CD4-positive, alpha-beta T cell (primary cell): ENCODE results near the gene CNTD1. TPM values are rescaled to one million over a fixed set of nuclear protein-coding genes. Genes with fewer than 3 reads are reported as not detected.

Experiments
- ATAC-seq: fragments of 200-7000 bp; cut with Tn5 transposase; one replicate; pipeline ENCODE4 v1.10.0; 2022; ENCODE audit warnings: mild to moderate bottlenecking; ENCODE audit not compliant: poor library complexity
- CTCF ChIA-PET: fragments of 350-600 bp; sonication (Branson Sonifier 250); formaldehyde crosslinking; loops from one replicate; lab custom pipeline; 2021; ENCODE audit warnings: antibody characterized with exemption, inconsistent platforms; lab: Charles Lee
- POLR2A ChIA-PET: fragments of 350-600 bp; sonication (Branson Sonifier 250); formaldehyde crosslinking; loops from one replicate; lab custom pipeline; 2021; ENCODE audit warnings: antibody characterized with exemption, inconsistent platforms; lab: Charles Lee
- DNase-seq, 14 experiments: peaks; one replicate each; pipeline ENCODE4 v3.0.0-alpha.2; 2013 to 2020; ENCODE audit warnings: mixed read lengths in 2 of 14
- H3K27ac ChIP-seq, 2 donors: one replicate each; pipeline versions ENCODE4 v1.5.1 to v1.7.0; 2013; ENCODE audit warnings: low read length in 2 of 2, low read depth in 1 of 2, mild to moderate bottlenecking in 1 of 2
- H3K27me3 ChIP-seq, 2 experiments: 1 replicate in 1 of 2; 2 replicates in 1 of 2; pipeline versions ENCODE4 v1.6.1 to v1.7.0; 2013; ENCODE audit warnings: low read length in 2 of 2, control low read depth in 1 of 2, mild to moderate bottlenecking in 1 of 2, moderate library complexity in 1 of 2; ENCODE audit not compliant: insufficient read depth in 2 of 2, control insufficient read depth in 1 of 2
- H3K36me3 ChIP-seq: one replicate; pipeline ENCODE4 v1.6.1; 2013; ENCODE audit warnings: low read length, control low read depth; ENCODE audit not compliant: insufficient read depth
- H3K4me1 ChIP-seq: one replicate; pipeline ENCODE4 v1.6.1; 2013; ENCODE audit warnings: low read length, control low read depth; ENCODE audit not compliant: insufficient read depth
- H3K4me3 ChIP-seq: one replicate; pipeline ENCODE4 v1.5.1; 2013; ENCODE audit warnings: mild to moderate bottlenecking, low read length, moderate library complexity
- H3K9me3 ChIP-seq, 2 experiments: 1 replicate in 1 of 2; 2 replicates in 1 of 2; pipeline versions ENCODE4 v1.6.1 to v1.7.0; 2013; ENCODE audit warnings: low read length in 2 of 2, mild to moderate bottlenecking in 2 of 2, control low read depth in 1 of 2, moderate library complexity in 1 of 2; ENCODE audit not compliant: control insufficient read depth in 1 of 2, insufficient read depth in 1 of 2
- H3K27ac Mint-ChIP-seq: one replicate; pipeline ENCODE4 v1.8.0; 2020; ENCODE audit warnings: mixed read lengths
- H3K27me3 Mint-ChIP-seq: one replicate; pipeline ENCODE4 v1.8.0; 2021; ENCODE audit warnings: mixed read lengths
- H3K36me3 Mint-ChIP-seq: one replicate; pipeline ENCODE4 v1.8.0; 2021; ENCODE audit warnings: low read depth, mixed read lengths
- H3K4me1 Mint-ChIP-seq: one replicate; pipeline ENCODE4 v1.8.0; 2021; ENCODE audit warnings: low read depth, mixed read lengths
- H3K4me3 Mint-ChIP-seq: one replicate; pipeline ENCODE4 v1.8.0; 2020; ENCODE audit warnings: mild to moderate bottlenecking, mixed read lengths
- H3K9me3 Mint-ChIP-seq: one replicate; pipeline ENCODE4 v1.8.0; 2020; ENCODE audit warnings: mixed read lengths
- intact Hi-C, 2 experiments: fragments of 100-400 bp; cut with DNase I in 1 of 2; cut with micrococcal nuclease in 1 of 2; formaldehyde crosslinking; loops; one replicate each; pipeline versions ENCODE4 v1.15.1 to v1.9.0; 2023 to 2025; cut with DNase I, micrococcal nuclease
- total RNA-seq, 174 experiments: library from RNA in 2 of 174; stranded (reverse) in 2 of 174; gene quantifications; one replicate each; pipeline ENCODE4 v1.2.3 and lab custom pipeline; 2021 to 2026
- TF ChIP-seq, protein P1 (sequence below): fragments of 200-600 bp; IDR thresholded peaks from one replicate; pipeline ENCODE4 v1.8.0; 2022; ENCODE audit warnings: antibody characterized with exemption, mild to moderate bottlenecking

CNTD1 gene
- total RNA-seq, 2 experiments from 2014 or later: not detected

GRCh38 chr17:42832213-42832933 lies 33.7 kb downstream of the CNTD1 start:
- peaks cover 22% of the 10 kb centered on the region for H3K4me1 Mint-ChIP-seq
- Histone ChIP-seq H3K4me1 (peaks cover 24% of the 10 kb centered on the region), H3K27me3 (no peaks in the 10 kb centered on the region), H3K27ac (peak overlapping the region; percentile 86 to 88), H3K36me3 (peaks cover 21% of the 10 kb centered on the region), H3K4me3 (peak overlapping the region; percentile 93), H3K9me3 (no peaks in the 10 kb centered on the region)
- TF ChIP-seq, protein P1, sequence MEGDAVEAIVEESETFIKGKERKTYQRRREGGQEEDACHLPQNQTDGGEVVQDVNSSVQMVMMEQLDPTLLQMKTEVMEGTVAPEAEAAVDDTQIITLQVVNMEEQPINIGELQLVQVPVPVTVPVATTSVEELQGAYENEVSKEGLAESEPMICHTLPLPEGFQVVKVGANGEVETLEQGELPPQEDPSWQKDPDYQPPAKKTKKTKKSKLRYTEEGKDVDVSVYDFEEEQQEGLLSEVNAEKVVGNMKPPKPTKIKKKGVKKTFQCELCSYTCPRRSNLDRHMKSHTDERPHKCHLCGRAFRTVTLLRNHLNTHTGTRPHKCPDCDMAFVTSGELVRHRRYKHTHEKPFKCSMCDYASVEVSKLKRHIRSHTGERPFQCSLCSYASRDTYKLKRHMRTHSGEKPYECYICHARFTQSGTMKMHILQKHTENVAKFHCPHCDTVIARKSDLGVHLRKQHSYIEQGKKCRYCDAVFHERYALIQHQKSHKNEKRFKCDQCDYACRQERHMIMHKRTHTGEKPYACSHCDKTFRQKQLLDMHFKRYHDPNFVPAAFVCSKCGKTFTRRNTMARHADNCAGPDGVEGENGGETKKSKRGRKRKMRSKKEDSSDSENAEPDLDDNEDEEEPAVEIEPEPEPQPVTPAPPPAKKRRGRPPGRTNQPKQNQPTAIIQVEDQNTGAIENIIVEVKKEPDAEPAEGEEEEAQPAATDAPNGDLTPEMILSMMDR: no peak
- H3K27me3 Mint-ChIP-seq: no peaks in the 10 kb centered on the region
- peak overlapping the region; percentile 95 for H3K4me3 Mint-ChIP-seq
- H3K36me3 Mint-ChIP-seq: peaks cover 25% of the 10 kb centered on the region
- peak; percentile 20 for ATAC-seq
- ChIA-PET POLR2A (interaction anchor here (1.0 to 5.1 kb wide), 8 partner anchors 9 to 652 kb away, joined by 3 to 50 read pairs (median 6); partner anchors contain the start of genes BECN1, DHX8, RPL27 and STAT3), CTCF (interaction anchor here (1.0 to 4.4 kb wide), 4 partner anchors 9 to 651 kb away, joined by 3 to 39 read pairs (median 10); partner anchors contain the start of genes BECN1, DHX8 and RPL27)
- H3K9me3 Mint-ChIP-seq: no peaks in the 10 kb centered on the region
- intact Hi-C loops: loop anchor here (2.0 to 5.0 kb wide), 7 partner anchors 35 to 650 kb away; partner anchors contain the start of genes BRCA1 (in 1 of the 2), CNTD1 (in 1 of the 2), COA3 (in 1 of the 2) and DHX8 (in 1 of the 2)
- H3K27ac Mint-ChIP-seq: peak overlapping the region; percentile 98
- no peak for DNase-seq

GRCh38 chr17:42832934-42833766 lies 34.5 kb downstream of the CNTD1 start, which contains the start of gene PSME3:
PSME3 (plus strand) TSS chr17:42833397; CDS start chr17:42833632, 235 bp downstream.
- H3K27ac ChIP-seq: peak within 1 kb of the TSS; percentile 86 to 88
- Mint-ChIP-seq H3K4me1 (peaks cover 27% of the 10 kb centered on the region), H3K27ac (peak within 1 kb of the TSS; percentile 98), H3K36me3 (peaks cover 33% of the 10 kb centered on the region), H3K27me3 (no peaks in the 10 kb centered on the region), H3K9me3 (no peaks in the 10 kb centered on the region), H3K4me3 (peak within 1 kb of the TSS; percentile 95)
- ATAC-seq: peak; percentile 87
- H3K36me3 ChIP-seq: peaks cover 28% of the 10 kb centered on the region
- no peaks in the 10 kb centered on the region for H3K9me3 ChIP-seq
- CTCF ChIA-PET: interaction anchor here (1.0 to 4.4 kb wide), 6 partner anchors 9 to 651 kb away, joined by 3 to 39 read pairs (median 6); partner anchors contain the start of genes BECN1, DHX8 and RPL27
- peak; percentile 76 to 95 (median 86) for DNase-seq
- POLR2A ChIA-PET: interaction anchor here (0.8 to 5.1 kb wide), 13 partner anchors 9 to 651 kb away, joined by 3 to 50 read pairs (median 5); partner anchors contain the start of genes BECN1, CNTD1, COA3 and DHX8
- intact Hi-C loops: loop anchor here (1.0 to 5.0 kb wide), 9 partner anchors 9 to 649 kb away; partner anchors contain the start of genes RPL27 (in 2 of the 2), BECN1 (in 1 of the 2), BRCA1 (in 1 of the 2) and CNTD1 (in 1 of the 2)
- H3K27me3 ChIP-seq: no peaks in the 10 kb centered on the region
- peaks cover 24% of the 10 kb centered on the region for H3K4me1 ChIP-seq
- TF ChIP-seq, protein P1: no peak
- peak within 1 kb of the TSS; percentile 93 for H3K4me3 ChIP-seq
